Trophoblast cell (in vitro differentiated cells and primary cell): ENCODE measurements around the gene HOPX.
A peak's percentile ranks its signal among the peaks of the same experiment; 100 is the strongest.

Experiments used
- DNase-seq, 2 donors: peaks; one replicate each; pipeline ENCODE4 v3.0.0-alpha.2; 2016
- H2AFZ ChIP-seq: 2 replicates; pipeline ENCODE4 v1.6.1; 2013; ENCODE audit warnings: low read length, moderate library complexity, mild to moderate bottlenecking; ENCODE audit not compliant: insufficient read depth, poor library complexity
- H2AK5ac ChIP-seq: 2 replicates; pipeline ENCODE4 v1.6.1; 2013; ENCODE audit warnings: mild to moderate bottlenecking, low read length
- H2BK120ac ChIP-seq: 2 replicates; pipeline ENCODE4 v1.6.1; 2013; ENCODE audit warnings: low read length, mild to moderate bottlenecking, moderate library complexity; ENCODE audit not compliant: insufficient read depth, poor library complexity
- H2BK12ac ChIP-seq: 2 replicates; pipeline ENCODE4 v1.6.1; 2013; ENCODE audit warnings: mild to moderate bottlenecking, low read length, moderate library complexity
- H2BK5ac ChIP-seq: 2 replicates; pipeline ENCODE4 v1.6.1; 2013; ENCODE audit warnings: low read length, low read depth, moderate library complexity, mild to moderate bottlenecking; ENCODE audit not compliant: poor library complexity
- H3K14ac ChIP-seq: 2 replicates; pipeline ENCODE4 v1.6.1; 2013; ENCODE audit warnings: mild to moderate bottlenecking, low read length
- H3K18ac ChIP-seq: 2 replicates; pipeline ENCODE4 v1.6.1; 2013; ENCODE audit warnings: mild to moderate bottlenecking, low read length
- H3K23ac ChIP-seq: 2 replicates; pipeline ENCODE4 v1.6.1; 2013; ENCODE audit warnings: low read length
- H3K27ac ChIP-seq: 2 replicates; pipeline ENCODE4 v1.5.1; 2013; ENCODE audit warnings: low read depth, mild to moderate bottlenecking, inconsistent platforms, low read length, moderate library complexity
- H3K27me3 ChIP-seq: 2 replicates; pipeline ENCODE4 v1.6.1; 2013; ENCODE audit warnings: inconsistent platforms, mild to moderate bottlenecking, low read length, moderate library complexity; ENCODE audit not compliant: insufficient read depth
- H3K36me3 ChIP-seq, 2 experiments: 1 replicate in 1 of 2; 2 replicates in 1 of 2; pipeline ENCODE4 v1.6.1; 2013; ENCODE audit warnings: low read length in 2 of 2, mild to moderate bottlenecking in 2 of 2, moderate library complexity in 1 of 2; ENCODE audit not compliant: insufficient read depth in 2 of 2, control insufficient read depth in 1 of 2
- H3K4ac ChIP-seq: 2 replicates; pipeline ENCODE4 v1.6.1; 2013; ENCODE audit warnings: low read depth, mild to moderate bottlenecking, low read length, moderate library complexity
- H3K4me1 ChIP-seq, 2 experiments: 1 replicate in 1 of 2; 2 replicates in 1 of 2; pipeline ENCODE4 v1.6.1; 2013; ENCODE audit warnings: low read length in 2 of 2, mild to moderate bottlenecking in 2 of 2, moderate library complexity in 1 of 2; ENCODE audit not compliant: insufficient read depth in 2 of 2, control insufficient read depth in 1 of 2
- H3K4me2 ChIP-seq: 2 replicates; pipeline ENCODE4 v1.6.1; 2013; ENCODE audit warnings: inconsistent platforms, mild to moderate bottlenecking, low read length, moderate library complexity
- H3K4me3 ChIP-seq: 2 replicates; pipeline ENCODE4 v1.5.1; 2013; ENCODE audit warnings: mild to moderate bottlenecking, low read depth, low read length, inconsistent platforms
- H3K79me1 ChIP-seq: one replicate; pipeline ENCODE4 v1.6.1; 2013; ENCODE audit warnings: low read length
- H3K79me2 ChIP-seq: 2 replicates; pipeline ENCODE4 v1.6.1; 2013; ENCODE audit warnings: low read length, mild to moderate bottlenecking; ENCODE audit not compliant: control insufficient read depth, insufficient read depth, poor library complexity
- H3K9ac ChIP-seq: 2 replicates; pipeline ENCODE4 v1.6.1; 2013; ENCODE audit warnings: mild to moderate bottlenecking, low read length
- H3K9me3 ChIP-seq: 2 replicates; pipeline ENCODE4 v1.6.1; 2013; ENCODE audit warnings: low read depth, mild to moderate bottlenecking, control low read depth, inconsistent platforms, low read length; ENCODE audit not compliant: insufficient read depth
- H4K12ac ChIP-seq: 2 replicates; pipeline ENCODE4 v1.6.1; 2013; ENCODE audit warnings: low read depth, mild to moderate bottlenecking, low read length, moderate library complexity
- H4K8ac ChIP-seq: 2 replicates; pipeline ENCODE4 v1.6.1; 2013; ENCODE audit warnings: low read depth, mild to moderate bottlenecking, low read length, moderate library complexity
- H4K91ac ChIP-seq: one replicate; pipeline ENCODE4 v1.6.1; 2013; ENCODE audit warnings: low read depth, mild to moderate bottlenecking, low read length, moderate library complexity
- WGBS: extraction: QIAGEN DNeasy Blood & Tissue Kit; methylation state at CpG from one replicate; pipeline ENCODE4 v1.1.7; 2013; ENCODE audit warnings: missing lambda C conversion rate; ENCODE audit not compliant: insufficient read length, insufficient coverage; ENCODE audit errors: extremely low coverage; 5-methylcytosine and 5-hydroxymethylcytosine counted together

Gene HOPX

DNA sequence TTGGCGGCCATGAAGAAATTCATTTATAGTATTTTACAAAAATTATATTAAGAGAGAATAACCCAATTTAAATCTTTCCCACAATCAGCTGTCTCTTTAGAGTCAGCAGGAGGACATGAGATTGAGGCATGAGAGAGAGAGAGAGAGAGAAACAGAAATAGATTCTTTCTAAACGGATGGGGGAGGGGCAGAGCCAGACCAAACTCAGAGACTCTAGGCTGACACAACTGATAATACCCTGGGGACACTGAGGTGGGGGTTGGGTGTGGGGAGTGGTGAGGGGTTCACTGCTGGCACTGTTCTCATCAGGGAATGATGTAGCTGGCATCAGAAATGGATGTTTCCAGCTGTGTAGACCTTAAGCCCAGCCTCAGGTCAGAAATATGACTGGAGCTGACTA, 20.5 kb upstream of the HOPX start:
- Histone ChIP-seq H4K91ac (no peak overlapping the region), H3K36me3 (no peaks in the 10 kb centered on the region), H2AFZ (no peak overlapping the region), H3K4me1 (peaks cover 14 to 17% of the 10 kb centered on the region in 2 experiments), H3K4me3 (no peak overlapping the region), H3K9me3 (no peaks in the 10 kb centered on the region), H4K8ac (no peak overlapping the region), H3K79me2 (no peaks in the 10 kb centered on the region), H3K4me2 (no peak overlapping the region), H3K4ac (no peak overlapping the region), H4K12ac (no peak overlapping the region), H3K23ac (no peak overlapping the region), H3K18ac (no peak overlapping the region), H3K14ac (no peak overlapping the region), H3K9ac (no peak overlapping the region), H2AK5ac (no peak overlapping the region), H2BK120ac (no peak overlapping the region), H2BK12ac (no peak overlapping the region), H2BK5ac (no peak overlapping the region), H3K27me3 (no peaks in the 10 kb centered on the region), H3K27ac (no peak overlapping the region), H3K79me1 (peaks cover 11% of the 10 kb centered on the region)
- no CpG with 5 or more reads among the region's 2 CpGs for WGBS
- no peak for DNase-seq

DNA sequence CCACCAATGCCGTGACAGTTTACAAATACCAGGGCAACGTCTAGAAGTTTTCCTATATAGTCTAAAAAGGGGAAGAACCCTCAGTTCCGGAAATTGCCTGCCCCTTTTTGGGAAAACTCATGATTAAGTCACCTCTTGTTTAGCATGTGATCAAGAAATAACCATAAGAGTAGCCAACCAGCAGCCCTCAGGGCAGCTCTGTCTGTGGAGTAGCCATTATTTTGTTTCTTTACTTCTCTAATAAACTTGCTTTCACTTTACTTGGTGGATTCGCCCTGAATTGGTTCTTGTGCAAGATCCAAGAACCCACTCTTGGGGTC, 20.0 kb upstream of the HOPX start:
- H3K79me1 ChIP-seq: peaks cover 11% of the 10 kb centered on the region
- H3K14ac ChIP-seq: no peak overlapping the region
- H4K8ac ChIP-seq: no peak overlapping the region
- H2BK5ac ChIP-seq: no peak overlapping the region
- no peaks in the 10 kb centered on the region for H3K9me3 ChIP-seq
- H2AK5ac ChIP-seq: no peak overlapping the region
- no peak overlapping the region for H2BK12ac ChIP-seq
- H3K27me3 ChIP-seq: no peaks in the 10 kb centered on the region
- H2AFZ ChIP-seq: no peak overlapping the region
- H3K27ac ChIP-seq: no peak overlapping the region
- WGBS: no CpG with 5 or more reads among the region's 4 CpGs
- no peak overlapping the region for H3K4me3 ChIP-seq
- H4K12ac ChIP-seq: no peak overlapping the region
- H3K4me2 ChIP-seq: no peak overlapping the region
- no peaks in the 10 kb centered on the region for H3K79me2 ChIP-seq
- H4K91ac ChIP-seq: no peak overlapping the region
- no peak overlapping the region for H3K23ac ChIP-seq
- peaks cover 14 to 17% of the 10 kb centered on the region in 2 experiments for H3K4me1 ChIP-seq
- no peak for DNase-seq
- no peak overlapping the region for H3K4ac ChIP-seq
- no peak overlapping the region for H3K9ac ChIP-seq
- no peaks in the 10 kb centered on the region for H3K36me3 ChIP-seq
- no peak overlapping the region for H3K18ac ChIP-seq
- no peak overlapping the region for H2BK120ac ChIP-seq

DNA sequence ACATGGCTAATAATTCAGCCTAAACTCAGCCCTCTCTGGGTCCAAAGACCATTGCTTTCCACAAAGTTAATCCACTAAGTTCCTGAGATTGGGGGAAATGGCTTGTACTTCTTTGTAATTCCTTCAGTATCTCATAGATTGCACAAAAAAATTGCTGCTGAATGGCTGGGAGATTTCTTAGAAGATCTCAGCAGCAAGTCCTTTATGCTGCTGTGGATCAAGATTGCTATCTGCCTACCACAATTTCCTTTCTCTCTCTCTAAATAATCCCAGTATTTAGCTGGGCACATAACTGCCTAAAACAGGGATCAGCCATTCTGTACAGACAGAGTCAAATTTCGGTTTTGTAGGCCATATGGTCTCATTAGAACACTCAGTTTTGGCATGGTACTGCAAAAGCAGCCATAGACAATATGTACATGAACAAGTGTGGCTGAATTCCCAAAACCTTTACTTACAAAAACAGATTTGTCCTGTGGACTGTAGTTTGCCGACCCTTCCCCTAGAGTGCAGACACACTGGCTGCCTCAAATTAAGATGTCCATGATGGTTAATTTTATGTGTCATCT, 18.5 kb upstream of the HOPX start:
- no CpG with 5 or more reads among the region's 2 CpGs for WGBS
- peaks cover 14 to 17% of the 10 kb centered on the region in 2 experiments for H3K4me1 ChIP-seq
- H3K9me3 ChIP-seq: no peaks in the 10 kb centered on the region
- H3K23ac ChIP-seq: no peak overlapping the region
- H3K4ac ChIP-seq: no peak overlapping the region
- H3K4me3 ChIP-seq: no peak overlapping the region
- no peak overlapping the region for H2BK5ac ChIP-seq
- no peak overlapping the region for H4K12ac ChIP-seq
- no peak overlapping the region for H2BK120ac ChIP-seq
- no peak overlapping the region for H2AFZ ChIP-seq
- no peaks in the 10 kb centered on the region for H3K27me3 ChIP-seq
- no peak for DNase-seq
- no peak overlapping the region for H3K9ac ChIP-seq
- H3K36me3 ChIP-seq: no peaks in the 10 kb centered on the region
- H3K79me2 ChIP-seq: no peaks in the 10 kb centered on the region
- no peak overlapping the region for H3K4me2 ChIP-seq
- H3K14ac ChIP-seq: no peak overlapping the region
- no peak overlapping the region for H3K27ac ChIP-seq
- H3K79me1 ChIP-seq: peaks cover 11% of the 10 kb centered on the region
- no peak overlapping the region for H2AK5ac ChIP-seq
- H3K18ac ChIP-seq: no peak overlapping the region
- no peak overlapping the region for H4K91ac ChIP-seq
- no peak overlapping the region for H4K8ac ChIP-seq
- no peak overlapping the region for H2BK12ac ChIP-seq

DNA sequence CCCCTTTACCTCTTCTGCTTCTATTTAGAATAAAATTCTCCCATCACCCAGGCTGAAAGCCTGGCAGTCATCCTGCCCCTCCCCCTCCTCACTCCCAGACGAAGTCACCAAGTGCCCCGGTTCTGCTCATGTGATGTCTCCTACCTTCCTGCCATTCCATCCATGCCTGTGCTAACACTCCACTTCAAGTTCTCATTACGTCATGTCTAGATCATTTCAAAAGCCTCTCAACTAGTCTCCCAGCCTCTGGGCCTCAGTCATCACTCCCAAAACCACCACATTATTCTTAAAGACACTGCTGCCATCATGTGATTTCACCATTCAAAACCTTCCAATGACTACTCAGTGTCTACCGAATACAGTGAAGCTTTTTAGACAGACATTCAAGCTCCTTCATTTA, 17.2 kb upstream of the HOPX start:
- H3K36me3 ChIP-seq: no peaks in the 10 kb centered on the region
- peak; percentile 80 to 95 for DNase-seq
- no peak overlapping the region for H3K4me2 ChIP-seq
- H3K79me1 ChIP-seq: peaks cover 8% of the 10 kb centered on the region
- no peaks in the 10 kb centered on the region for H3K27me3 ChIP-seq
- H2BK120ac ChIP-seq: no peak overlapping the region
- H3K14ac ChIP-seq: no peak overlapping the region
- H4K8ac ChIP-seq: no peak overlapping the region
- H3K18ac ChIP-seq: no peak overlapping the region
- H3K4me1 ChIP-seq: peaks cover 14 to 15% of the 10 kb centered on the region in 2 experiments
- H2AFZ ChIP-seq: no peak overlapping the region
- H4K91ac ChIP-seq: no peak overlapping the region
- H3K9me3 ChIP-seq: no peaks in the 10 kb centered on the region
- H3K4ac ChIP-seq: no peak overlapping the region
- H2BK12ac ChIP-seq: peak overlapping the region; percentile 86
- H3K23ac ChIP-seq: no peak overlapping the region
- no peaks in the 10 kb centered on the region for H3K79me2 ChIP-seq
- no peak overlapping the region for H2AK5ac ChIP-seq
- no peak overlapping the region for H3K27ac ChIP-seq
- no peak overlapping the region for H2BK5ac ChIP-seq
- no CpG with 5 or more reads among the region's 4 CpGs for WGBS
- H3K9ac ChIP-seq: no peak overlapping the region
- H3K4me3 ChIP-seq: no peak overlapping the region
- H4K12ac ChIP-seq: no peak overlapping the region
